NB4 (cell line): ENCODE results near the gene RAB15.

Source experiments
- MAX ChIP-seq: IDR thresholded peaks from 2 replicates; pipeline ENCODE4 v1.6.1; 2011; ENCODE audit warnings: low read depth, low read length
- TF ChIP-seq, protein P1 (sequence below): IDR thresholded peaks from one replicate; pipeline ENCODE4 v1.5.1; 2012; ENCODE audit warnings: low read depth, low read length

DNA sequence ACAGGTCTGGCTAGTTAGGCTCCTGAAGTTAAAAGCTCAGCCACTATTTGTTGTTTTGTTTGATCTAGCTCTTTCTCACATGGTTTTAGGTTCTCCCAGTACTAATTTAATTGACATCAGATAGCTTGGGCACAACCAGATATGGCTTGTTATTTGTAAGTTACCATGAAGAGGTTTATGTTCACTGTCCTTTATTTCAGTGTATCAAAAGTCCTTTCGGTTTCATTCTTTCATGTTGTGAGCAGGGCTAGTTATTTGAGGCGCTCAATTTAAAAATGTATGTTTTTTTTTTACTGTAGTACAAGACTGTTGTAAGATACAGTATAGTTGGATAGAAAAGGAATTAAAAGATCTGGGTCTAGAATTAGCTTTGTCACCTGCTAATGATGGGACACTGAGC is 36.6 kb downstream of the RAB15 start:
- TF ChIP-seq MAX, result no peak
- TF ChIP-seq, protein P1, sequence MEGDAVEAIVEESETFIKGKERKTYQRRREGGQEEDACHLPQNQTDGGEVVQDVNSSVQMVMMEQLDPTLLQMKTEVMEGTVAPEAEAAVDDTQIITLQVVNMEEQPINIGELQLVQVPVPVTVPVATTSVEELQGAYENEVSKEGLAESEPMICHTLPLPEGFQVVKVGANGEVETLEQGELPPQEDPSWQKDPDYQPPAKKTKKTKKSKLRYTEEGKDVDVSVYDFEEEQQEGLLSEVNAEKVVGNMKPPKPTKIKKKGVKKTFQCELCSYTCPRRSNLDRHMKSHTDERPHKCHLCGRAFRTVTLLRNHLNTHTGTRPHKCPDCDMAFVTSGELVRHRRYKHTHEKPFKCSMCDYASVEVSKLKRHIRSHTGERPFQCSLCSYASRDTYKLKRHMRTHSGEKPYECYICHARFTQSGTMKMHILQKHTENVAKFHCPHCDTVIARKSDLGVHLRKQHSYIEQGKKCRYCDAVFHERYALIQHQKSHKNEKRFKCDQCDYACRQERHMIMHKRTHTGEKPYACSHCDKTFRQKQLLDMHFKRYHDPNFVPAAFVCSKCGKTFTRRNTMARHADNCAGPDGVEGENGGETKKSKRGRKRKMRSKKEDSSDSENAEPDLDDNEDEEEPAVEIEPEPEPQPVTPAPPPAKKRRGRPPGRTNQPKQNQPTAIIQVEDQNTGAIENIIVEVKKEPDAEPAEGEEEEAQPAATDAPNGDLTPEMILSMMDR, result no peak
